GM21528 (cell line): ENCODE results near the gene ITIH2.
"Not testable (repeated sequence)": the region's sequence is repeated elsewhere in the genome, so short reads cannot be mapped to it uniquely, and the experiment has no call there.

Experiments
- ATAC-seq: cut with Tn5 transposase; IDR thresholded peaks from one replicate; pipeline ENCODE4 v1.9.1; 2021; ENCODE audit warnings: mild to moderate bottlenecking, moderate library complexity; ENCODE audit not compliant: unreplicated experiment, low FRiP score

ITIH2 gene, protein sequence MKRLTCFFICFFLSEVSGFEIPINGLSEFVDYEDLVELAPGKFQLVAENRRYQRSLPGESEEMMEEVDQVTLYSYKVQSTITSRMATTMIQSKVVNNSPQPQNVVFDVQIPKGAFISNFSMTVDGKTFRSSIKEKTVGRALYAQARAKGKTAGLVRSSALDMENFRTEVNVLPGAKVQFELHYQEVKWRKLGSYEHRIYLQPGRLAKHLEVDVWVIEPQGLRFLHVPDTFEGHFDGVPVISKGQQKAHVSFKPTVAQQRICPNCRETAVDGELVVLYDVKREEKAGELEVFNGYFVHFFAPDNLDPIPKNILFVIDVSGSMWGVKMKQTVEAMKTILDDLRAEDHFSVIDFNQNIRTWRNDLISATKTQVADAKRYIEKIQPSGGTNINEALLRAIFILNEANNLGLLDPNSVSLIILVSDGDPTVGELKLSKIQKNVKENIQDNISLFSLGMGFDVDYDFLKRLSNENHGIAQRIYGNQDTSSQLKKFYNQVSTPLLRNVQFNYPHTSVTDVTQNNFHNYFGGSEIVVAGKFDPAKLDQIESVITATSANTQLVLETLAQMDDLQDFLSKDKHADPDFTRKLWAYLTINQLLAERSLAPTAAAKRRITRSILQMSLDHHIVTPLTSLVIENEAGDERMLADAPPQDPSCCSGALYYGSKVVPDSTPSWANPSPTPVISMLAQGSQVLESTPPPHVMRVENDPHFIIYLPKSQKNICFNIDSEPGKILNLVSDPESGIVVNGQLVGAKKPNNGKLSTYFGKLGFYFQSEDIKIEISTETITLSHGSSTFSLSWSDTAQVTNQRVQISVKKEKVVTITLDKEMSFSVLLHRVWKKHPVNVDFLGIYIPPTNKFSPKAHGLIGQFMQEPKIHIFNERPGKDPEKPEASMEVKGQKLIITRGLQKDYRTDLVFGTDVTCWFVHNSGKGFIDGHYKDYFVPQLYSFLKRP

DNA sequence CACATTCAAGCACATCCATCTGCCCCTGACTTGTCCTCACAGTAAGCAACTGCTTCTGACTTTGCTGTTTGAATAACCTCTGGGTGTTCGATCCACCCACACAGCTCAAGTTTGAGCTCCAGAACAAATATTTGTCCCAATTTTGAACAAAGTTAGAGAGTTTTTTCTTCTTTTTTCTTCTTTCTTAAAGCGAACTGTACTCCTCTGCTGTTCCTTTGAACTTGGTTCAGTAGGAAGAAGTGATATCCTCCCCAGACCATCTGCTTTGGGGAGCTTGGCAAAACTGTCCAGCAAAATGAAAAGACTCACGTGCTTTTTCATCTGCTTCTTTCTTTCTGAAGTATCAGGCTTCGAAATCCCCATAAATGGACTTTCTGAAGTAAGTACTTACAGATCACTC is at the start of gene ITIH2:
ITIH2 (plus strand) TSS at position 177 of the 400 bp plus-strand sequence; CDS start at position 296, 119 bp downstream.
- no peak for ATAC-seq

DNA sequence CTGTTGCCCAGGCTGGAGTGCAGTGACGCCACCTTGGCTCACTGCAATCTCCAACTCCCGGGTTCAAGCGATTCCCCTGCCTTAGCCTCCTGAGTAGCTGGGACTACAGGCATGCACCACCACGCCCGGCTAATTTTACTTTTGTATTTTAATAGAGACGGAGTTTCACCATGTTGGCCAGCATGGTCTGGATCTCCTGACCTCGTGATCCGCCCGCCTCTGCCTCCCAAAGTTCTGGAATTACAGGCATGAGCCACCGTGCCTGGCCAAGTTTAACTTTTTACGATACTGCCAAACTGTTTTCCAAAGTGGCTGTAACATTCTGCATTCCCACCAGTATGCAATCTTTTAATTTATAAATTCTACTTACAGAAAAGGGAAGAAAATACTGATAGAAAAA is 46.0 kb upstream of the ITIH2 start:
- not testable (repeated sequence) for ATAC-seq

DNA sequence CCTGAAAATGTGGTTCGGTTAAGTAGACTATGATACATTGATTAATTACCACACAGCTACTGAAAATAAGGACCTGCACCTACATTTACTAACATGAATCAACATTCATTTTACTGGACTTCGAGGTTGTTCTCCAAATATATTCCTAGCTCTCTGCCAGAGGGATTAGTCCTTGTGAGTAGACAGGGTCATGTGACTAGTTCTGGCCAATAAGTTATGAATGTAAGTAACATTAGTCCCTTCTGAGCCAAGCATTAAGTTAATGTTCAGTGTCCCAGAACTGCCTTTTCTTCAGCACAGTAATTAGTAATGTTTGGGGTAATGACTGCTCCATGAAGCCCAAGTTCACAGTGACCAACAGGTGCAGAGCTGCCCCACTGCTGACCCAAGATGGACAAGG is 45.6 kb upstream of the ITIH2 start:
- no peak for ATAC-seq

DNA sequence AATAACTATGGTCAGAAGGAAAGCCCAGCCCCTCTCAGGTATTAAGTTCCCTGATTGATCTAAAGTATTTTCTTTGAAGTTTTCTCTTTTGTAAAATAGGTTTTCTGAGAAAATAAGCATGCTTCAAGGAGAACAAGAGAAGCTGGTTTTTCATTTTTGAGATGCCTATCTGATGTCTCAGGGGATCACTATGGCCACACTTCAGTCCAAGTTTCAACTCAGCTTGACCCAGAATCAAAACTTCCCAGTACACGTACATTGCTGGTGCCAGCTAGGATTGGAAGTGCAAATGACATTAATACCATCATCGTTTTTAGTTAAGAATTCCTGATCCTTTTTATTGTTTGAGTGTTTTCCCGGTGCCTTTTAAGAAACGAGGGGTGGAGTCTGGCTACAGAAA is 43.6 kb upstream of the ITIH2 start:
- ATAC-seq: no peak

DNA sequence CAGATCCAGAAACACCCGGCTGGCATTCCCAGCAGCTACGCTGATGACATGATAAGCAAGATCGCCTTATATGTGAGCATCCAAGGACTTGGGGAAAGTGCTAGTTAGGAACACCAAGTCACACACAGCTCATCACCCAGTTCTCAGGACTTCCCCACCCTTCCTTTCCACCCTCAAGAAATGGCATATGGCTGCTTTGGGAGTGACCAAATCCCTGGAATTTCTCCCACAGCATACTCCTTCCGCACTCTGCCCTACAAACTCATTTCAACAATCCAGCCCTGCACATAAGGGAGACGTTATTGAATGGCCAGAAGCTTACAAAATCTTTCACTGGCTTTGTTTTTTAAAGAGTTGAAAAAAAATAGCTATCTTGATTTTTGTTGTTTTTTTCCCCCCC is 40.6 kb upstream of the ITIH2 start:
- ATAC-seq: no peak

DNA sequence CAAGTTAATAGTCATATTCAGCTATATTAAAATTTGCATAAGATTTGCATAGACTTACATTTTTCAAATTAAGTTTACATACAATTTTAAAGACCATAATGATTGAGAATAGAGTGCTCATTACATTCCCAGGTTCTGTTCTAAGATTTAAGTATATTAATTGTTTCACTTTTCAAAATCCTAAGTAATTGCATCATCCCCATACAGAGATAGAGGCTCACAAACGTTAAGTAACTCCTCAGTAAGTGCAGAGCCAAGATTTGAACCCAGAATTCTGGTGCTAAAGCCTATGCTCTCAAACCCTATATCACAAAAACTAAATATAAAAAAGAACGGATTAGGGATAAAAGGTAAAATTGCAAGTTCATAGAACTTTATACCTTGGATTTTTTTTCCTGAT is 38.4 kb upstream of the ITIH2 start:
- ATAC-seq: no peak

DNA sequence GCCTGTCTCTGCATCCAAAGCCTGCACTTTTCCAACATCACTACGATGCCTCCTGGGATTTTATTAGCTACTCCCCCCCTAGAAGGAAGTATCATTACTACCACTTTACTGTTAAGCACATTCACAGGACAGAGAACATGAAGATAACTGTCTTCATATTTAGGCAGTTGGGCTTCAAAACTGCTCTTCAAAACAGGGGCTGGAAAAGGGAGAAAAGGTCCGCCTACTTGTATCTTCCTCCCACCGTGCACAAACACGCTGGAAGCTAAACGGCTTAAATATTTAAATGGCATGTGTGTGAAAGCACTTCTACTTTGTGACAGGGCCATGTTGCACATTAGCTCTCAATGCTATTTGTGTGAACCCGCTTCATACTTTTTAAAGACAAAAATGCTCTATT is 37.3 kb upstream of the ITIH2 start:
- ATAC-seq: no peak

DNA sequence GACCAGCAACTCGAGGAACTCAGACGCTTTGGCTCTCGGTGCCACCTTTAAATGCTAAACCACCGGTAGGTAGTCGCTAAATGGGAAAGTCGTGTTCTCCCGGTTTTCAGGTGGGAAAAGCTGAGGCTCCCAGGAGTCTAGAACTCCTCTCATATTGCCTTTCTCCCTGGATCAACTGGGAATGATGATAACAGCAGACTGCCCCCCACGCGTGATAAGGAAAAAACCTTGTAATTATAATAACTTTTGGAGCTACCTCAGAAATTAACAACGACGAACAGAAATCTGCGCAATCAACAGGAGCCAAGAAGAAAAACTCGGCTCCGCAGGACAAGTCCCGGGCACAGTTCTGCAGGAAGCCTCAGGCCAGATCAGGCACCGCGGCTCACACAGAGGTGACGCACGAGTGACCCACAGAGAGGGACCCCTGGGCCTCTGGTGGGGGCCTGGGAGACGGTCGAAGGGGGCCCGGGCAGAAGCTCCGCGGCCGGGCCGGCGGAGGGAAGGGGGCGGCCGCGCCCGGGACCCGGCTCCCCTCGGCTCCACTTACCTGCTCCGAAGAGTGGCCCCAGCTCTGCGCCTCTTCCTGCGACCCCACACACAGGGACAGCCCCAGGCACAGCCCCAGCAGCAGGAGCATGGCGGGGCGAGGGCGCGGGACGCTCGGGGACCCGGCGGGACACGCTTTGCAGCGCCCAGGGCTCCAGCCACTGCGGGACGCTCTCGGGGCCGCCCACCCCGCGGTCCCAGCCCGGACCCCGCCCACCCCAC is 36.7 kb upstream of the ITIH2 start, which contains the start of gene ITIH5:
ITIH5 (minus strand) TSS at position 714 of the 771 bp plus-strand sequence; CDS start at position 640, 74 bp downstream.
- no peak for ATAC-seq

DNA sequence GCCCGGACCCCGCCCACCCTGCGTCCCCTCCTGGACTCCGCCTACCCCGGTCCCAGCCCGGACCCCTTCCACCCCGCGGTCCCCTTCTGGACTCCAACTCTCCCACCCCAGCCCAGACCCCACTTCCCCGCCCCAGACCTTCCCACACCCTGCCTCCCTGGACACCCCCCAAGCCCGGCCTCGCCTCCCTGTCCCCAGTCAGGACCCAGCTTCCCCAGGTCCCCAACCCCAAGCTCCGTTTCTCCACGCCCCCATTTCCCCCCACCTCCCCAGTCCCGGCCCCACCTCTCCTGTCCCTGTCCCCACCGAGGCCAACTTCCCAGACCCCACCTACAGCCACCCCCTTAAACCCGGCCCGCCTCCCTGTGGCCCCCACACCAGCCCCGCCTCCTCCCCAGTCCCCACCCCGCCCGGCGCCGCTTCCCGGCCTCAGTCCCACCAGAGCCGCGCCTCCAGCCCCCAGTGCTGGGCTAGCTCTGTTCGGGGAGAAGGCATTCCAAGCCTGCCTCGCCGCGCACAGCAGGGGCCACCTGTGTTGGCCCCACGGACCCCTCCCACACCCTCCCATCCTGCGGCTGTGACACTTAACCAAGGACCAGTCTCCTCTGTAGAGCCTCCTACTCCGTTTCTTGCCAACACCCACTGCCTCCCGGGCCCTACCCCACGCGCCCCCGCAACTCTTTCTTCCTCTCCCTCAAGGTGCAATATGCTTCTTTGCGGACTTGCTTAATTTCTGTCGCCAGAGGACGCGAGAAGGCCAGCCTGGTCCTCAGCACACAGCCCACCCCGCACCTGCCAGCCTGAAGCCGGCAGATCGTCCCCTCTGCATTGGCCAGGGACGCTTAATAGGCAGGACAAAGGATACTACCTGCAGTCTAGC is 35.6 kb upstream of the ITIH2 start:
- ATAC-seq: no peak

DNA sequence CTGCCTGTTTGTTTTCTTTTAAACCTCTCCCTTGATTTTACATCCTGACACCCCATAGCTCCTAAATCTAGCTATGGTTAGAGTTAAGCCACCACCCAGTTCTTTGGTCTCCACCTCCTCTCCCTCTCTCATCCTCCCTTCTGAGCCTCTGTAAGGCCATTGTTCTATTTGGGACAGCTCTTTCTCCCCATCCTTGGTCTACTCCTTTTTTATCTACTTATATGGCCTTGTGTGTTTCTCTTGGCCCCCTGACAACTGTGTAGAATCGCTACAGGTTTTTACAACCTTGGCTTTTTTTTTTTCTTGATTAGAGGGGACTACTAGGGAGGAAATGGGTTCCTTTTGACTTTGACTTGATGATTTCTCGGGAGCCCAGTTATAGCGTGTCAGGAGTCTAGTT is 33.0 kb upstream of the ITIH2 start:
- no peak for ATAC-seq

DNA sequence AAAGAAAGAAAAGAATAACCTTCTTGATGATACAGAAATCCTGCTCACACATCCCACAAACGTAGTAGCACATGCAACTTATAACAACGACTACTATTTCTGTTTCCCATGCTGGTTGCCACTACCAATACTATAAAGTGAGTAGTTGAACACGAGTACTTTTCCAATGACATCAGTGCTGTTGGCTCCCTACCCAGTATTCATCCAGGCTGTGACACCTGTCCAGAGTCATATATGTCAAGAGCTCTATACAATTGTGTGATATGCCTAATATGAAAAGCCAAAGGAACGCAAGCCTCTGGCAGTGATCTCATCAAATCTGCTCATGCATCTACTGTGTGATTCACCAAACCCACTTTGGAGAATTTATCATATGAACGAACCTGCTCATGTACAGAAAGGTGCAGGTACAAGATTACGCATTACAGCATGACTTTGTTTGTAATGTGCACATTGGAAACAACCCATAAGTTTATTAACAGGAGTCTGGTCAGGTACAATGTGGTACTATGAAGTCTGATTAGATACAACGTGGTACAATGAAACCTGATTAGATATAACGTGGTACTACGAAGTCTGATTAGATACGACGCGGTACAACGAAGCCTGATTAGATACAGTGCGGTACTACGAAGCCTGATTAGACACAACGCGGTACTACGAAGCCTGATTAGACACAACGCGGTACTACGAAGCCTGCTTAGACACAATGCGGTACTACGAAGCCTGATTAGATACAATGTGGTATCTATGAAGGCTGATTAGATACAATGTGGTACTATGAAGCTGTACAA is 30.6 kb upstream of the ITIH2 start:
- ATAC-seq: no peak

DNA sequence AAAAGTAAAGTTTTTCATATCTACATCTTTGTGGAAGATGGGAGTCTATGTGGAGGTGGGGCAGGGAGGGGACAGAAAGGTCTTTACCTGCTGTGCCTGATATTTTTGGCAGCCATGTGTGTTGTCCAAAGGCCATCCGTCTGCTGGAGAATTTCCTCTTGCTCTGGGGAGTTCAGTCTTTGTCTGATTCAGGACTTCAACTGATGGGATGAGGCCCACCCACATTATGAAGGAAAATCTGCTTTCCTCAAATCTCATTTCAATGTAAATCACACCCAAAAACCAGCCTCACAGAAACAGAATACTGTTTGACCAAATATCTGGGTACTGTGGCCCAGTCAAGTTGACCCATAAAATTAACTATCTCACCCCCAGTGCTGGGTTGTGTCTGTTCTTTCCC is 23.9 kb upstream of the ITIH2 start:
- ATAC-seq: no peak

DNA sequence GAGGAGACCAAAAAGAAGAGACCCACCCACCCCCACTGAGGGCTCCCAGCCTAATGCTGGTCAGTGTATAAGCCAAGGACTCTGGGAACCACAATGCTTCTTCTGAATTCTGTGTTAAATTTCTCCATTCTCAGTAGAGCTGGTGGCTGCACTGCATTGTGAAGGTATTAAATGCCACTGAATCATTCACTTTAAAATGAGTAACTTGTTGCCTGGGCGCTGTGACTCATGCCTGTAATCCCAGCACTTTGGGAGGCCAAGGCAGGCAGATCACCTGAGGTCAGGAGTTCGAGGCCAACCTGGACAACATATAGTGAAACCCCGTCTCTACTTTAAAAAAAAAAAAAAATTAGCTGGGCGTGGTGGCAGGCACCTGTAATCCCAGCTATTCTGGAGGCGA is 23.0 kb upstream of the ITIH2 start:
- not testable (repeated sequence) for ATAC-seq

DNA sequence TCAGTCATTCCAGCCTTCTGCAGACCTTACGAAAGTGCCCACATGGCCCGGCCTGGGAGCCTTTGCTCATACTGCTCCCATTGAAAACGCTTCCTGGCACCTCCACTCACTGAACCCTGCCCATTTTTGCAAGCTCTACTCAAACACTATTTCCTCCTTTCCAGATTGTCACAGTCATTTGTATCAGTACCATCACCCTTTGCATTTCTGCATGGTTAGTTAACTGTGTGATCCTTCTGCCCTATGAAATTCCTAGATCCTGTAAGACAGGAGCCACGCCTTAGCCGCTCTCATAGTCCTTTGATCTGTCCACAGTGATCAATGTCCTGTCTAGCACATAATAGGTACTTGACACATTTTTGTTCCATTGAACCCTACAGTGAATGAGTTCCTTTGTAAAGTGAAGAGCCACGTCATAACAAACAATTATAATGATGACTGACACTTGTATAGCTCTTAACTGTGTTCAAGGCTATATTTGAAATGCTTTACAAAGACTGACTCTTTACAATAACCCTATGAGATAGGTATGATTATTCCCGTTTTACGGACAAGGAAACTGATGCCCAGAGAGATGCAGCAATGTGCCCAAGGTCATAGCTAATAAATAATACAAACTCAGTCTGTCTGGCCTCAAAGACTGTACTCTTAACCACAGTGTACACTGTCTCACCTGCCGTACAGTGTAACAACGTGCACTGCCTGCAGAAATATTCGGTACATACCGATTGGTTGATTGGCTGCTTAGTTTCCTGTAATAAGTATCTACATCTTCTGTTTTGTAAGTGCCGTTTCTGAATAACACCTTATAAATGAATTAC is 16.6 kb upstream of the ITIH2 start:
- no peak for ATAC-seq

DNA sequence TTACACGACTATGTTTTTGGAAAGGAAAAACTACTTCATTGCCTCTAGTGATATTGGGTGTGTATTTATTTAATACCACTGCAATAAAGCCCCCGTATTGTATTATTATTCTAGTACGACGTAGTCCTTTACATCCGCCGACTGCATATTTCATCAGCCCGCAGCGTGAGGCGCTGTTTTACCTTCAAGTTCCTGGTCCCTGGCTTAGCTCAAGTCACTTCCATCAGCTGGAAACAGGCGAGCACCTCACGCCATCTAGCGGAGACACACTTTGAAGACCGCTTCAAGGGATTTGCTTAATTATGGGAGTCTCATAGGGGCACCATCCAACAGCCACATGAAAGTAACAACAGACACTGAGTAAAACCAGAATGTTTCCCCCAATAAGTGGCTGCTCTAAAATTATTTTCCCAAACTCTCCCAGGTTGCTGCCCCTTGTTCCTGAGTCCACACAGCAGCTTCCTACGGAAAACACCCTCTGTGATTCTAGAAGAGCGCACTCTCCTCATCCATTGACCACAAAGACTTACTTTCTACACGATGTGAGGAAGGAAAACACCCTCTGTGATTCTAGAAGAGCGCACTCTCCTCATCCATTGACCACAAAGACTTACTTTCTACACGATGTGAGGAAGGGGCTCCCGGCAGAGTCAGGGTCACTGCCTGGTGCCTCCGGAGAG is 15.7 kb upstream of the ITIH2 start:
- ATAC-seq: peak; percentile 94

DNA sequence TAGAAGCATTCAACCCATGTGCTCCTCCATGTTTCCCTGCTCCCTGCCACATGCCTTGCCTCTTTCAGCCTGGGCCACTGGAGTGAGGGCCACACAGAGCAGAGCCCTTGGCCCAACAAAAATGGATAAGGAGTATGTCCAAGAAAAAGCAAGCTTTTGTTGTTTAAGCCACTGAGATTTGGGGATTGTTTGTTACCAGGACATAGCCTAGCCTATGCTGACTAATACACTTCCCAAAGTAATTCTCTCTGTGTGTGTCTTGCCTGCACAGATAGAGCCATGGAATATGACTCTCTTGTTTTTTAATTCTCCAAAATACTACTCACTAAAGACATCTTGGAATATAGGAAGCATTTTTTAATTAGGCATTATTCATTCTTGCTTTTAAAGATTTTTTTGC is 13.5 kb upstream of the ITIH2 start:
- ATAC-seq: no peak

DNA sequence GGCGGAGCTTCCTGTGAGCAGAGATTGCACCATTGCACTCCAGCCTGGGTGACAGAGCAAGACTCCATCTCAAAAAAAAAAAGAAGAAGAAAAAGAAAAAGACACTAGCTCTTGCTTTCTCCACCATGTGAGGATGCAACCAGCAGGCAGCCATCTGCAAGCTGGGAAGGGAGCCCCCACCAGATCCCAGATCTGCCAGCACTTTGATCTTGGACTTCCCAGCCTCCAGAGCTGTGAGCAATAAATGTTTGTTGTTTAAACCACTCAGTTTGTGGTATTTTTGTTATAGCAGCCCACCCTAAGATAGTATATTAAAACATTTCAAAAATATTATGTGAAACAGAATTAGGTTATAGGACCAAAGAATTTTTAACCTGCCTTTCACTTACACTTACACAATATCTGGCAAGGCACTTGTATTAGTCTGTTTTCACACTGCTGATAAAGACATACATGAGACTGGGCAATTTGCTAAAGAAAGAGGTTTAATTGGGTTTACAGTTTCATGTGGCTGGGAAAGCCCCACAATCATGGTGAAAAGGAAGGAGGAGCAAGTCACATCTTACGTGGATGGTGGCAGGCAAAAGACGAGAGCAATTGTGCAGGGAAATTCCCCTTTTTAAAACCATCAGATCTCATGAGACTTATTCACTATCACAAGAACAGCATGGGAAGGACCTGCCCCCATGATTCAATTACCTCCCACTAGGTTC is 12.1 kb upstream of the ITIH2 start:
- not testable (repeated sequence) for ATAC-seq
